NCI-H2196 (cell line): ENCODE data around the gene STK32B.
"Not testable (repeated sequence)": the region's sequence is repeated elsewhere in the genome, so short reads cannot be mapped to it uniquely, and the experiment has no call there.

ENCODE experiments used
- DNase-seq: peaks from one replicate; lab custom pipeline; 2025; ENCODE audit not compliant: unreplicated experiment; lab: John Stamatoyannopoulos, UW

The STK32B gene

GRCh38 chr4:5051278-5052203 is at the start of gene STK32B:
Gene STK32B, plus strand, starts transcription at chr4:5051480.
- DNase-seq: no peak

DNA sequence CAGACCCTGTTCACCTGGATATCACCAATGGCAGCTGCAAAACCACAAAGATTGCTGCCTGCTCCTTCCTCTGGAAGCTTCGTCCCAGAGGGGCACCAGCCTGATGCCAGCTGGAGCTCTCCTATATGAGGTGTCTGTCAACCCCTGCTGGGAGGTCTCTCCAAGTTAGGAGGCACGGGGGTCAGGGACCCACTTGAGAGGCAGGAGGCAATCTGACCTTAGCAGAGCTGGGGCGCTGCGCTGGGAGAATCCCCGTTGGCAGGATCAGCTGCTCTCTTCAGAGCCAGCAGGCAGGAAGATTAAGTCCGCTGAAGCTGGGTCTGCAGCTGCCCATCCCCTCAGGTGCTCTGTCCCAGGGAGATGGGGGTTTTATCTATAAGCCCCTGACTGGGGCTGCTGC is 49.6 kb upstream of the STK32B start:
- DNase-seq: not testable (repeated sequence)

DNA sequence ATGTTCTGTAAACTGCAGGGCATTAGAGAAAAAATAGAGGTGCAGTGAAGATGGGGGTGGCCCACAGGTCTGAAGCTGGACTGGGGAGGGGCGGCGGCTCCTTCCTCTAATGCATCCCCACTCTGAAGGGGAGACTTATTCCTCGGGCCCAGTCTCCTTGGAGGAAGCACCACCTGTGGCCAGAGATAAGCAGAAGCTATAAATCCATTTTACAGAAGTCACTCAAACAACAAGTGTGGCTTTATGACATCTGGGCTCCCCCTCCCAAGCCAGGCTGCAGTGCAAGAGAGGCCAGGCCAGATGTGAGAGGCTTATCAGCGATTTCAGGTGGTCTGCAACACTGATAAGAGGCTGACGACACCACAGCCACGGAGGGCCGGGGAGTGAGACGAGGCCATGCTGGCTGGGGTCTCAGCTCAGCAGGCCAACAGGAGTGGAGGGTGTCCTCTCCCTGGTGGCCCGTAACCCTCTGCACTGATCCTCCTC is 47.9 kb upstream of the STK32B start:
- DNase-seq: no peak

GRCh38 chr4:5003918-5004317 is 47.4 kb upstream of the STK32B start:
- no peak for DNase-seq

GRCh38 chr4:5004496-5004895 is 46.8 kb upstream of the STK32B start:
- DNase-seq: no peak

- DNase-seq: not testable (repeated sequence)
Measured at GRCh38 chr4:5006932-5007331, 44.3 kb upstream of the STK32B start.

- DNase-seq: no peak
Measured at GRCh38 chr4:5009796-5010195, 41.5 kb upstream of the STK32B start.

DNA sequence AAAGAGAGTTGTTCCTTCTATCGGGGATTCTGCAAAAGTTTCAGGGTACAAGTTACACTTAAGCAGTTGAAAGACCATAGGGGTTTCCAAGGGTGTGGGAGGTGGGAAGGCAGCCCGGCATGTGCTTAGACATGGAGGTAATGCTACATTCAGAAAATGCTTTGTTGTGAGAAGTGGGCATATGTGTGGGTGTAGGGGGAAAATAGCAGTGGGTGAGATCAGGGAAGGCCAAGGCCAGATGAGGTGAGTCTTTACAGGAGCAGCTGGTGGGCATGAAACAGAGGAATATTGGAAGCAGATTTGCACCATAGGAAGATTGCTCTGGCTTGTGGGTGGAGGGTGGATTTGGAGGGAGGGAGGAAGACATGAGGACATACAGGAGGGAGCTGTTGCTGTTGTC is 40.3 kb upstream of the STK32B start:
- no peak for DNase-seq

DNA sequence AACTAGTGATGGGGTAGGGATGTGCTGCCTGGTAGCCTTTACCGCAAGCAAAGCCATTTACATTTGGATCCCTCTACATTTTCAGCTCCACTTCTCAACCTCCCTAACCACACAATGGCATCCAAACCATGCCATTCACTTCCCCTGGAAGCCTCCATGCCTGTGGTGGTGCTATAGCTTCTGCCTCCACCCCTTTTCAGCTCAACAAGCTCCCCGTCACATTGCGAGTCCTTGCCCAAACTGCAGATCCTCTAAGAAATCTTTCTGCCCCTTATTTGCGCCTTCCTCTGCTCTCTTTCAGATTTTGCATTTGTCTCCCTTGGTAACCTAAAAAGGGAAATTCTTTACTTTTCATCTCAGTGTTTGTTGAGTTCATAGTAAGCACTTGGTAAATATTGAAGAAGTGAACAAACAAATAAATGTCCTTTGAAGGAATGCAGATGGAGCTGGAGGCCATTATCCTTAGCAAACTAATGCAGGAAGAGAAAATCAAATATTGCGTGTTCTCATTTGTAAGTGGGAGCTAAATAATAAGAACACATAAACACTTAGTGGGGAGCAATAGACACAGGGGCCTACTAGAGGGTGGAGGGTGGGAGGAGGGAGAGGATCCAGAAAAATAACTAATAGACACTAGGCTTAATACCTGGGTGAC is 38.9 kb upstream of the STK32B start:
- DNase-seq: no peak

DNA sequence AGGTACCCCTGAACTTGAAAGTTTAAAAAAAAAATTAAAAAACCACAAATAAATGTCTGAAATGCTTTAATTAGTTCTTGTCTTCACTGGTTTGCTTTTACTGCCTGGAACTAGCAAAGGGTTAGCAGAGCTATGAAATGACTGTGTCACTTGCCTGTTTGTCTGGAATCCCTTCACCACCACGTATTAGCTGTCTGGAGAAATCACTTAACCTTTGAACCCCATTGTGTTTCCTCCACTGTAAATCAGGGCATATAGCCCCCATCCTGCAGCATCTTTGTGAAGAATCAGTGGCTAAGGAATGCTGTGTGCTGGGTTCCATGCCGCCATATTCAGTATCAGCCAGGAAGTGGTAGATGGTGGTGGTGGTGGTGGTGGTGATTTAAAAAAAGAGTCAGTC is 38.3 kb upstream of the STK32B start:
- DNase-seq: no peak

DNA sequence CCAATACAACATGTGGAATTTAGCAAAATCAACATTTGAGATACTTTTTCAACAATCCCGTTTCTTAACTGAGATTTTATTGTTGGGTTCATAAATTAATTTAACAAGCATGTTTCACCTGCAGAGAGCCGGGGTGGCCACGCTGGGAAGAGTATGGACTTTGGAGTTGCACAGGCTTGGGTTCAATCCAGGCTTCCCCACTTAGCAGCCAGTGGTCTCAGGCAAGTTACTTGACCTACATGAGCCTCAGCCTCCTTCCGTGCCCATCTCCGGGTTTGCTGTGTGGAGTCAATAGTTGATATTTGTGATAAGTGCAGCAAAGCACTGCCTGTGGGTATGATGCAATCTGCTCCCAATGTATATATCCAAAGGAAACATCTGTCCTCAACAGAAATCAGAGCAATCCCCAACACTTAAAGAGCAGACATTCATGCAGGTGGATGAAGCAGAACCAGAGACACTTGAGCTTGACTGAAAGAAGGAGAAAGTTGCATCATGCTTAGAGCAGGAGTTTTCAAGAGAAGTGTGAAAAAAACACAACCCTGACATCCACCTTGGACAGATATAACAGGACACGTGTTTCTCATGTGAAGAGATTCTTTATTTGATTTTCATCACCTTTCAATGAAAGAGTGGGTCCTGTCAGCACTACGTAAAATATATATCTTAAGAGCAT is 37.1 kb upstream of the STK32B start:
- no peak for DNase-seq

GRCh38 chr4:5018096-5018495 is 33.2 kb upstream of the STK32B start:
- no peak for DNase-seq

DNA sequence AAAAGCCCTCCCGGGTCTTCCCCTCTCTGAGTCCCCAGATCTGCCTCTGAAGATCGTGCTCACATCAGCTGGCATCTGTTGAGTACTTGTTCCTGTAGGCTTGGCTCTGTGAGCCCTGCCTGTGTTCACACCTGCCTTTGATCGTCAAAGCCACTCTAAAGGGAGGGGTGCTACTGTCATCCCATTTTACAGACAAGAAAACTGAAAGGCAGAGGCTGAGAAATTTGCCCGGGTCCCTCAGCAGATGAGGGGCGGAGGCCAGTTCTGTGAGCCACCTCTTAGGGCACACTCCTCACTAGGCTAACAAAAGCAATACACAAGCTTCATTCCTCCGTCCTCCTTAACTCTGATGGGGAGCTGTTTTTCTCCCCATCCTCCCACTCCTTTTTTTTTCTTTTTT is 32.7 kb upstream of the STK32B start:
- no peak for DNase-seq

DNA sequence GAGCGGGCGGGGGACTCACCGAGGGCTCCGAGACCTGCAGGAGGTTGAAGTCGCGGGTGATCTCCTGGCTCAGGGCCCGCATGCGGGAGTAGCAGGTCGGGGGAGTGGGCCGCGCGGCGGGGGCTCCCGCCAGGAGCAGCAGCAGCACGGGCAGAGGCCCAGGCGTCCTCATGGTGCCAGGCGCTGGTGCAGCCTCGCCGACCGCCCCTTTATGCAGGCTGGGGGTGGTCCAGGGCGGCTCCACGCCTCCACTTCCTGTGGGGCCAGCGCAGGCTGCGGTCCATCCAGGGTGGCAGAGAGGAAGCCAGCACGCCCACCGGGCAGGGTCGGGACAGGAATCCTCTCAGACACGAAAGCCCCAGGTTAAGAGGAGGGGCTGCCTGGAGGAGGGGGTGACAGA is 32.0 kb upstream of the STK32B start, which contains the start of gene CYTL1:
CYTL1 (minus strand) TSS at position 185 of the 400 bp plus-strand sequence; CDS start at position 172, 13 bp downstream.
- DNase-seq: no peak

- no peak for DNase-seq
Measured at GRCh38 chr4:5019796-5020195, 31.5 kb upstream of the STK32B start.

DNA sequence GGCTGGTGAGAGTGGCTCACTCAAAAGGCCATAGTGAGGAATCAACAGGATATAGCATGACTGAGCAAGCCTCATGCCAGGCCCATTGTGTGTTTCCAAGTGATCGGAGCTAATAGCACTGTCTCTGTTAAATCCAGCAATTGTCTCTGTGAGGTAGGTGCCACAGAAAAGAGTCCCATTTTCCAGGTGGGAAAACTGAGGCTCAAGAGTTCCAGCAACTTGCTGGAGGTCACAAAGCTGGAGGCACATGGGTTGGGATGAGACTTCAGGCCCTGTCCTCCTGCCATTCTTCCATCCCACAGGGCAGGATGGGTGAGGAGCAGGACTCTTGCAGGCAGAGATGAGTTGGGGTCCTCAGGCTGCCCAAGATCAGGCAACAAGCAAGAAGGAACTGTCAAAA is 30.9 kb upstream of the STK32B start:
- no peak for DNase-seq

DNA sequence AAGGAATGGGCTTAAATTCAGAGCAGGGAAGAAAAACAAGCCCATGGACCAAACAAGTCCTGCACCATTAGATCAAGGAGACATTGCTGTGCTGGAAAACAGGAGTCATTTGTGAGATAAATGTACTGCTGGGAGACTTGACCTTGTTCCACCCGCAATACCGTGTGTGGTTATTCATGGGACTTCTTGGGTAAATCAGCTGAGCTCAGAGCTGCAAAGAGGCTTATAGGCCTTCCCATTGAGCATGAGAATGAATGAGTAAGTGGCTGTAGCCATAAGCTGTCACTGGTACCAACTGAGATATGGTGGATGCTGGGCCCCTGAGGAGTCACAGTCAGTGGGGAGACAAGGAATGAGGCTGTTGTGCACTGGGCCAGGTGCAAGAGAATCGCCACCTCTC is 29.7 kb upstream of the STK32B start:
- DNase-seq: no peak

GRCh38 chr4:5024673-5025072 is 26.6 kb upstream of the STK32B start:
- no peak for DNase-seq

GRCh38 chr4:5026371-5026770 is 24.9 kb upstream of the STK32B start:
- no peak for DNase-seq

DNA sequence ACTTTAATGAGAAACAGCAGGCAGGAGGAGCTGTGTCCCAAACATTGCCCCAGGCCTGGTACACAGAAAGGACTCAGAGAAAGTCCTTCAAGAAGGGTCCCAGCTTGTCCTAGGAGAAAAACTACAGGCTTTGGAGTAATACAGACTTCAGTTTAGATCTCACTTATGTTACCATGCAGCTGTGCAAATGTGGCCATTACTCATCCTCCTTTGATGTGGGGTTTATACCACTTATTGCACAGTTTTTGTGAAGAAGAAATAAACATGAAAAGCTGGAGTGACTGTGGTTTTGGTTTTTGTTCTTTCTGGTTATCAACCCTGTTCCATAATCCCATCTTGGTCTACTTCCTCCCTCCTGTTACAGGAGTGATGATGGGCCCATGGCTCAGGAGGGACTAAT is 23.9 kb upstream of the STK32B start:
- DNase-seq: no peak

- no peak for DNase-seq
Measured at GRCh38 chr4:5028480-5028879, 22.8 kb upstream of the STK32B start.

DNA sequence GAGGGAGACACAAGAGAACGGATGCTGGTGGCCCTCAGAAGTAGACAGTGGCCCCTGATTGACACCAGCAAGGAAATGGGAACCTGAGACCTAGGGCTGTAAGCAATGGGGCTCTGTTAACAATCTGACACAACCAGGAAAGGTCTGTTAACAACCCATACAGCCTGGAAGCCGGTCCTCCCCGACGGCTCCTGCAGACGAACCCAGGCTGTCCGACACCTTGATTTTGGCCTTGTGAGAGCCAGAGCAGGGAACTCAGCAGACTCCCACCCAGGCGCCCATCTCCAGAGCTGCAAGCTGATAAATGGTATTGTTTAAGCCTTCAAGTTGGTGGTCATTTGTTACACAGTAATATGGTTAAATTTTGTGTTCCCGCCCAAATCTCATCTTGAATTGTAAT is 21.8 kb upstream of the STK32B start:
- no peak for DNase-seq
